Mesothelial cell of epicardium (in vitro differentiated cells): ENCODE results near the gene DNAH8. TPM values are rescaled to one million over a fixed set of nuclear protein-coding genes. Genes with fewer than 3 reads are reported as not detected.

Experiments
- DNase-seq, 2 experiments: peaks; one replicate each; pipeline ENCODE4 v3.0.0; 2021; ENCODE audit warnings: low spot score in 2 of 2; ENCODE audit not compliant: unreplicated experiment in 2 of 2
- H3K27ac Mint-ChIP-seq: 2 replicates; pipeline ENCODE4 v1.8.0; 2021; ENCODE audit warnings: mixed read lengths
- H3K27me3 Mint-ChIP-seq: 2 replicates; pipeline ENCODE4 v1.8.0; 2021; ENCODE audit warnings: low read depth, mixed read lengths
- H3K36me3 Mint-ChIP-seq: 2 replicates; pipeline ENCODE4 v1.8.0; 2021; ENCODE audit warnings: mixed read lengths
- H3K4me1 Mint-ChIP-seq: 2 replicates; pipeline ENCODE4 v1.8.0; 2021; ENCODE audit warnings: mixed read lengths
- H3K4me3 Mint-ChIP-seq: 2 replicates; pipeline ENCODE4 v1.8.0; 2021; ENCODE audit warnings: mild to moderate bottlenecking, moderate library complexity, mixed read lengths
- H3K9me3 Mint-ChIP-seq: 2 replicates; pipeline ENCODE4 v1.8.0; 2021; ENCODE audit warnings: mixed read lengths
- total RNA-seq: library from RNA; stranded (reverse); gene quantifications from 3 replicates; pipeline ENCODE4 v1.2.1, GENCODE V29; 2021
- TF ChIP-seq, protein P1 (sequence below): fragments of 200-600 bp; sonication (generic); IDR thresholded peaks from one replicate; pipeline ENCODE4 v1.5.0; 2021; ENCODE audit warnings: antibody characterized with exemption; ENCODE audit not compliant: unreplicated experiment

The DNAH8 gene
- total RNA-seq, 1 donor from 2014 or later: 0.25 TPM

DNA sequence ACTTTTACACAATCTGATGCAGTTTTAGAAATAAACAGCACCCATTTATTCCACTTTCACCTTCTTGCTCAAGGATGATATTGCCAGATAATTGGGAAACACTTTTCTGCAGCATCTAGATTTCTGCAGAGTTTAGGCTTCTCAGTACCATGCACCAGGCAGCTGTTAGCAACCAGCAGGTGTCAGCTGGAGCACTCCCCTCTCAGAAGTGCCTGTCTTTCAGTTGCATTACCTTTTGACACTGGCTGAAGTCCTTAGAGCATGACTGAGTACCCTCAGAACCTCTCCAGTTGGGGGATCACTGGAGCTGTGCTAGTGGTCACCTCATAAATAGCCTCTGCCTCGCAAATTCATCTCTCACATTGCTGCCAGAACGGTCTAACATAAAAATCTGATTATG, 91.2 kb downstream of the DNAH8 start:
- H3K9me3 Mint-ChIP-seq: peaks cover 10% of the 10 kb centered on the region
- H3K27me3 Mint-ChIP-seq: peaks cover 21% of the 10 kb centered on the region
- no peak for DNase-seq
- no peaks in the 10 kb centered on the region for H3K36me3 Mint-ChIP-seq
- no peak overlapping the region for H3K4me3 Mint-ChIP-seq
- H3K4me1 Mint-ChIP-seq: peaks cover 7% of the 10 kb centered on the region
- no peak overlapping the region for H3K27ac Mint-ChIP-seq
- TF ChIP-seq, protein P1, sequence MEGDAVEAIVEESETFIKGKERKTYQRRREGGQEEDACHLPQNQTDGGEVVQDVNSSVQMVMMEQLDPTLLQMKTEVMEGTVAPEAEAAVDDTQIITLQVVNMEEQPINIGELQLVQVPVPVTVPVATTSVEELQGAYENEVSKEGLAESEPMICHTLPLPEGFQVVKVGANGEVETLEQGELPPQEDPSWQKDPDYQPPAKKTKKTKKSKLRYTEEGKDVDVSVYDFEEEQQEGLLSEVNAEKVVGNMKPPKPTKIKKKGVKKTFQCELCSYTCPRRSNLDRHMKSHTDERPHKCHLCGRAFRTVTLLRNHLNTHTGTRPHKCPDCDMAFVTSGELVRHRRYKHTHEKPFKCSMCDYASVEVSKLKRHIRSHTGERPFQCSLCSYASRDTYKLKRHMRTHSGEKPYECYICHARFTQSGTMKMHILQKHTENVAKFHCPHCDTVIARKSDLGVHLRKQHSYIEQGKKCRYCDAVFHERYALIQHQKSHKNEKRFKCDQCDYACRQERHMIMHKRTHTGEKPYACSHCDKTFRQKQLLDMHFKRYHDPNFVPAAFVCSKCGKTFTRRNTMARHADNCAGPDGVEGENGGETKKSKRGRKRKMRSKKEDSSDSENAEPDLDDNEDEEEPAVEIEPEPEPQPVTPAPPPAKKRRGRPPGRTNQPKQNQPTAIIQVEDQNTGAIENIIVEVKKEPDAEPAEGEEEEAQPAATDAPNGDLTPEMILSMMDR: no peak

DNA sequence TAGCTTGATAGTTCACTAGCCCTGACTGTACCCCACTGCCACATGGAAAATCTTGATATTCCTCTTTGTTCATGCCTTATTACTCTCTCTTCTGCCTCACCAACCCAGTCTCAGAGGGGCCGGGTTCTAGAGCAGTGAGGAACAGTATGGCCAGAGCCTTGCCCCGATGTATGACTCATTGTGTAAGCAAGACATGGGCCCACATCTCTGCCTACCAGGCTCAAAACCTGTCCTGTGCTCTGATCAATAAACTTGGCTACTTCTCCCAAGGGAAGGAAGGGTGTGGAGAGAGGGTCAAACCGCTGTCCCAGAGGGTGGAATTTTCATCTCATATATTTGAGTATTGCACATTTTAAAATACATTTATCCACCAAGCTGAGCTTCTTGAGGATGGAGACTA, 91.7 kb downstream of the DNAH8 start:
- TF ChIP-seq, protein P1: no peak
- peaks cover 25% of the 10 kb centered on the region for H3K27me3 Mint-ChIP-seq
- H3K4me1 Mint-ChIP-seq: peaks cover 4% of the 10 kb centered on the region
- H3K9me3 Mint-ChIP-seq: peaks cover 10% of the 10 kb centered on the region
- H3K36me3 Mint-ChIP-seq: no peaks in the 10 kb centered on the region
- H3K27ac Mint-ChIP-seq: no peak overlapping the region
- no peak for DNase-seq
- no peak overlapping the region for H3K4me3 Mint-ChIP-seq

DNA sequence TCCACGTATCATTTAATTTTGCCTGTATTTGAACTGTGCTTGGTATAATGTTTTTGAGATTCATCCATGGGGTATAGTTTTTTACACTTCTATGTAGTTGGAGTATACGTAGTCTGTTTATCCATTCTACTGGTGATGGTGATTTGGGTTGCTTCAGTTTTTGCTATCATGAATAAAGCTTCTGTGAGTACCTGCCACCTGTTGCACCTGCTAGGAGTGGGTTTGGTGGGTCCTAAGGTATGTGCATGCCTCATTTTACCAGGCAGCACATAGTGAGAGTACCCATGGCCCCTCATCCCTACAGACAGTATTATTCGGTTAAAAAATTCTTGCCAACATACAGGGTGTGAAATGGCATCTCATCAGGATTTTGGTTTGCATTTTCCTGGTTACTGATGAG, 92.9 kb downstream of the DNAH8 start:
- Mint-ChIP-seq H3K36me3 (no peaks in the 10 kb centered on the region), H3K4me3 (no peak overlapping the region), H3K27ac (no peak overlapping the region), H3K27me3 (peaks cover 31% of the 10 kb centered on the region), H3K4me1 (peaks cover 6% of the 10 kb centered on the region), H3K9me3 (peaks cover 10% of the 10 kb centered on the region)
- DNase-seq: no peak
- TF ChIP-seq, protein P1: no peak

DNA sequence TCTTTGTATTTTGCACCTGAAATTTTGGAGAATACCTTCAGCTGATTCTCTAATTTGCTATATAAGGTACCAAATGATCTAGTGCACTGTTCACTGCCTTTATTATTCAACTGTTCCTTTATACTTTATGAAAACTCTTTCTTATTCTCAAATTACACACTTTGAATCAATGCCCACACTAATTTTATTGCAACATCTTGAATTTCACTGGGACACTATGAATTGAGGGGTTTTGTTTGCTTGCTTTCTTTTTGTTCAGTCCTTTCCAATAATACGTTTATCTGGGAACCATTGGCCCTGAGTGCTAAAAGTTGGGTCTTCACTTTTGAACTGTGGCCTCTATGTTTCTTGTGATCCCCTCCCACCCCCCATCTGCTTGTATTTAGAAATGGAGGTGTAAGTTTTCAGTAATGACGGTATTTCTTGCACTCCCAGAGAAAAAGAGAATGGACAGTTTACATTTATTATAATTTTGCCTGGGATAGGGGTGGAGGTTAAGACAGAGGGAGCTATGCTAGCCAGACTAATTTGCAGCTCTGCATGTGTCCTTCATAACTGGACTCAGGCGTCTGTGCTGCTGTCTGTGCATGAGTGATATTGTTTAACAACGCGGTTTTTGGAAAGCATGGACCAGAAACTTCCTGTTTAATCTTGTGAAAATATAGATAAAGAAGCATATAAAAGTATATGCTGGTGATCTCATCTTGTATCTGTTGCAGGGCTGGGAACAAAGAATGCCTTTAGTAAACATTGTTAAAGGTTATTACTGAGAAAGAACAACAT, 98.1 kb downstream of the DNAH8 start:
- Mint-ChIP-seq H3K27me3 (peaks cover 21% of the 10 kb centered on the region), H3K9me3 (peaks cover 10% of the 10 kb centered on the region), H3K4me3 (no peak overlapping the region), H3K36me3 (no peaks in the 10 kb centered on the region), H3K4me1 (peaks cover 8% of the 10 kb centered on the region), H3K27ac (no peak overlapping the region)
- DNase-seq: no peak
- TF ChIP-seq, protein P1: no peak

DNA sequence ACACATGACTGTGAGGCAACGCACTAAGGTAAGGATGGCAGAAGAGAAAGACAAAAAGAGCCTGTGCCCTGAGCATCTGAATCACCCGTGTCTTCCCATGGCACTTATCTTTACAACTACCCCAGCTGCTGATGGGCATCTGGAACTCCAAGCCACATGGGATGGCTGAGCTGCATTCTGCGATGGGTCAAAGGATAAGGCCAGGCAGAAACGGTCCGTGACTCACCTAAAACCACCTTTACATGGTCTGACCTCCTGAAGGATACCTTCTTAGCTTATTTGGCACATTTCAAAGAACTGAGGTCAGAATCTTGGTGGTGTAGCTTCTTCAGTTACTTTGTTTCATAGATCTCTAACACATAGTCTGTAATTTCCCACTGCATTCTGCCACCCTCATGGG, 99.7 kb downstream of the DNAH8 start:
- TF ChIP-seq, protein P1: no peak
- peaks cover 4% of the 10 kb centered on the region for H3K9me3 Mint-ChIP-seq
- no peak for DNase-seq

DNA sequence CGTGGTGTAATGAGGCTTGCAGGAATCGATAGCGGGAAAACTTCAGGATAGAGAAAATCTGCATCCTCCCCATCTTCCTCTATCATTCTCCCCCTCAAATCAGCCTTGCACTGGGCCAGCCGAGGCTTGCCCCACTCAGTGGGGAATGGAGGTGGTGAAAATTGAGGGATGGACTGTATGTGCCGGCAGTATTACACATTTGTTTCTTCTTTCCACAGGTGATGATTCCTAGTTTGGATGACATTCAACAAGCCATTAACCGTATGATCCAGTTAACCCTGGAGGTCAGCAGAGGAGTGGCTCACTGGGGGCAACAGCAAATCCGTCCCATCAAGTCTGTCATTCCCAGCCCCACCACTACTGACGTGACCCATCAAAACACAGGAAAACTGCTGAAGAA, 100.1 kb downstream of the DNAH8 start:
- Mint-ChIP-seq H3K27ac (no peak overlapping the region), H3K36me3 (no peaks in the 10 kb centered on the region), H3K4me3 (no peak overlapping the region), H3K4me1 (peaks cover 8% of the 10 kb centered on the region), H3K27me3 (peaks cover 19% of the 10 kb centered on the region), H3K9me3 (no peaks in the 10 kb centered on the region)
- no peak for DNase-seq
- TF ChIP-seq, protein P1: no peak

More for the DNA sequence above, 99.7 kb downstream of the DNAH8 start:
- Mint-ChIP-seq H3K36me3 (no peaks in the 10 kb centered on the region), H3K4me3 (no peak overlapping the region), H3K4me1 (peaks cover 8% of the 10 kb centered on the region), H3K27me3 (peaks cover 19% of the 10 kb centered on the region), H3K27ac (no peak overlapping the region)
